AG09319 (cell line): ENCODE measurements around the gene IFNGR1.

Experiments used
- DNase-seq: peaks from one replicate; pipeline ENCODE4 v3.0.0-alpha.2; 2010; ENCODE audit warnings: low read depth; ENCODE audit errors: extremely low read depth
- CTCF ChIP-seq: IDR thresholded peaks from 2 replicates; pipeline ENCODE4 v1.5.1; 2011; ENCODE audit warnings: low read depth, mild to moderate bottlenecking, inconsistent platforms, low read length, moderate library complexity

IFNGR1 gene

GRCh38 chr6:137188855-137189254 is 30.3 kb downstream of the IFNGR1 start:
- TF ChIP-seq CTCF = no peak
- no peak for DNase-seq

- DNase-seq = no peak
- TF ChIP-seq CTCF = no peak
These were observed 33.9 kb downstream of the IFNGR1 start for GRCh38 chr6:137185290-137185689.

GRCh38 chr6:137182654-137183073 is 36.5 kb downstream of the IFNGR1 start:
- DNase-seq = no peak
- no peak for TF ChIP-seq CTCF

- no peak for TF ChIP-seq CTCF
- no peak for DNase-seq
These were observed 37.1 kb downstream of the IFNGR1 start for GRCh38 chr6:137181891-137182653.

GRCh38 chr6:137177611-137178010 is 41.6 kb downstream of the IFNGR1 start:
- no peak for TF ChIP-seq CTCF
- DNase-seq = no peak

GRCh38 chr6:137176729-137177128 is 42.5 kb downstream of the IFNGR1 start:
- TF ChIP-seq CTCF = no peak
- no peak for DNase-seq

GRCh38 chr6:137175868-137176245 is 43.3 kb downstream of the IFNGR1 start:
- DNase-seq = no peak
- TF ChIP-seq CTCF = no peak
